Measurements from ENCODE around the gene UBE3D.
A peak's percentile ranks its signal among the peaks of the same experiment; 100 is the strongest.

The UBE3D gene, protein sequence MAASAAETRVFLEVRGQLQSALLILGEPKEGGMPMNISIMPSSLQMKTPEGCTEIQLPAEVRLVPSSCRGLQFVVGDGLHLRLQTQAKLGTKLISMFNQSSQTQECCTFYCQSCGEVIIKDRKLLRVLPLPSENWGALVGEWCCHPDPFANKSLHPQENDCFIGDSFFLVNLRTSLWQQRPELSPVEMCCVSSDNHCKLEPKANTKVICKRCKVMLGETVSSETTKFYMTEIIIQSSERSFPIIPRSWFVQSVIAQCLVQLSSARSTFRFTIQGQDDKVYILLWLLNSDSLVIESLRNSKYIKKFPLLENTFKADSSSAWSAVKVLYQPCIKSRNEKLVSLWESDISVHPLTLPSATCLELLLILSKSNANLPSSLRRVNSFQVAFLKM

DNA sequence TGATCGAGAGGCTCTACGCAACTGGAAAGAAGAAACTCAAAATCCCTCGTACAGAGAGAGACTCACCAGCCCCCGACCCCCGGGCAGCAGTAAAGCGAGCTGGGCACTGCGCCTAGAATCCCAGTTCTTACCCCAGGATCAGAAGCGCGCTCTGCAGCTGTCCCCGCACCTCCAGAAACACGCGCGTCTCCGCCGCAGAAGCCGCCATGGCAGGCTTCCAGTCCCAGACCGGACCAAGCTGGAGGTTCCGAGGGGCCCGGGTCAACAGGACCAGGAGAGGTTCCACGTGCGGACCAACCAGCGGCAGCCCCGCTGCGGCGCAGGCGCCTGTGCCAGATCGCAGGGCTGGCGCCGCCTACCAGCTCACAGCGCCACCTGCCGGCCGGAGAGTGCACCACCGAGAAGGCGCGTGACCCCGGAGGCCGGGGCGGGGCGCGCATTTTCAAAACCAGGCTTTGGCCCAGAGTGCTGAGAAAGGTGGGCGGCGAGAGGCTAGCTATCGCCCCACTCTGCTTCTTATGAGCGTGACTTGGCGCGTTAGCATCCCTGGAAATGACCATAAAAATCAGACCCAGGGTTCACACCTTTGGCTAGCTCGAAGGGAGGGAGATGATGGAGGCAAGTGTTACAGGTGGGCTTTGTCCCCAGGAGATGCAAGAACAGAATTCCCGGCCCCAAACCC lies at the start of gene UBE3D:
UBE3D (minus strand) TSS at position 331 of the 682 bp plus-strand sequence; CDS start at position 208, 123 bp downstream.
- DNase-seq (ENCODE audit: low read depth): peak; percentile 51

DNA sequence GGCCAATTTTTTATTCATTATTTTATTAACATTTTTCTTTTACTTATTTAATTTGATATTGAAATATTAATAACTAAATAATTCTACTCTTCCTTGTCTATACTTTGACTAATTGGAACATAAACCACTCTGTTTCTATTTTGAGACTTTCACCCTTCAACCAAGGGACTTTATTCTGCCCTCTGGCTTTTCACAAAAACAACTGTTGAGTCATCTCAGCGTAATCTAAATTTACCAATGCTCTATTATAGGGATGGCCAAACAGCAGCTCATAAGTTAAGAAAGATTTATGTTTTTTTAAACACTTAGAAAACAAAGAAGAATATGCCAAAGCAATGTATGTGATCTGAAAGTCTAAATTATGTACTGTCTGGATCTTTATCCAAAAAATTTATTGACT lies 48.5 kb upstream of the UBE3D start:
- no peak for DNase-seq (ENCODE audit: low read depth)

DNA sequence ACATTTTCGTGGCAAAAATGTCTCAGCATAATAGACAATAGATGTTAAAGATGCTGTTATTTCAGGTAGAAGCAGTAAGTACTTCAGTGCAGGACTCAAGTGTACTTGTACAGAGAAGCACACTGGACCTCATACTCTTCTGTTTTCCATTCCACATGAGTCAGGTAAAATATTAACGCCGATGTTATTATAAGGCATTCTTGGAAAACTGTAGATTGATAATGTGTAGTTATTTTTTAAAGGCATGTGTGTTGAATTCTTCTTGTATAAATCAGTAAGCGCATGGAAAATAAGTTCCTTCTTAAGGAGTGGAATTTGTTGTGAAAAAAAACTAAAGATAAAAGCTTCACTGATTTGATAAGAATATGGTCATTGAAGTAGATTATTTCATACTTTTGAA lies 47.6 kb upstream of the UBE3D start:
- DNase-seq (ENCODE audit: low read depth): no peak

DNA sequence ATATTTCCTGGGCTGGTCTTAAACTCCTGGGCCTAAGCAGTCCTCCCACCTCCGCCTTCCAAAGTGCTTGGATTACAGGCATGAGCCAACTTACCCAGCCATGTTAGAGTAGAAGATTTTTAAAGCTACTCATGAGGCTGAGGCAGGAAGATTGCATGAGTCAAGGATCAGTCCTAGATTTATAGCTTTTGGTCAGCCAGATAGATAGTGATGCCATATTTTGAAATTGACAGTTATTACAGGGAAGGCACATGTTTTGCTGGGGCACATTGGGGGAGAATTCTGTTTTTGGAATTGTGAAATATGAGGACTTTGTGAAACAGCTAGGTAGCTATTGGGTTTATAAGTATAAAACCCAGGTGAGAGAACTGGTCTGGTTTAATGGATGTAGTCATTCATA lies 42.7 kb upstream of the UBE3D start:
- DNase-seq (ENCODE audit: low read depth): no peak

DNA sequence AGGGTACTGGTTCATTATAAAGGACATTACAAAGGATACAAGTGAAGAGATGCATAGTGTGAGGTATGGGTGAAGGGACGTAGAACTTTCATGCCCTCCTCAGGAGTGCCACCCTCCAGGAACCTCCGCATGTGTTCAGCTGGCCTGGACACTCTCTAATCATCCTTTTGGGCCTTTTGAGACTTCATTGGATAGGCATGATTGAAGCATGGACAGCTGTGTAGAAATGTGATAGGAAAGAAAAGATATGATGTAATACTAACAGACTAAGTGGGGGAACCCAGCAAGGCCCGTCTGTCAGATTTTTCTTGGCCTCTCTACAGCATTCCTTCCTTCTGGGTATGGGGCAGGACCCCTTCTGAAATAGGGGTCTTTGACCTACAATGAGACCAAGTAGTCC lies 32.9 kb upstream of the UBE3D start:
- DNase-seq (ENCODE audit: low read depth): no peak

DNA sequence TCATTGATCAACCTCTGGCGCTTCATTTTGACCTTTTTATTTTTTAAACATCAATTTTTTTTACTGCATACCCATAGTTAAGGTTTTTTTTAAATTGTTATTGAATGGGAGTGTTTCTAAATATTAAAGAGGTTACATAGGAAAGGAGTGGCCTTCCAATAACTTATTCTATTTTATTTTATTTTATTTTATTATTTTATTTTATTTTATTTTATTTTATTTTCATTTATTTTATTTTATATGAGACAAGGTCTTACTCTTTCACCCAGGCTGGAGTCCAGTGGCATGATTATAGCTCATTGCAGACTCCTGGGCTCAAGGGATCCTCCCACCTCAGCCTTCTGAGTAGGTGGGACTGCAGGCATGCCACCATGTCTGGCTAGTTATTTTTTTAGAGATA lies 32.0 kb upstream of the UBE3D start:
- no peak for DNase-seq (ENCODE audit: low read depth)

DNA sequence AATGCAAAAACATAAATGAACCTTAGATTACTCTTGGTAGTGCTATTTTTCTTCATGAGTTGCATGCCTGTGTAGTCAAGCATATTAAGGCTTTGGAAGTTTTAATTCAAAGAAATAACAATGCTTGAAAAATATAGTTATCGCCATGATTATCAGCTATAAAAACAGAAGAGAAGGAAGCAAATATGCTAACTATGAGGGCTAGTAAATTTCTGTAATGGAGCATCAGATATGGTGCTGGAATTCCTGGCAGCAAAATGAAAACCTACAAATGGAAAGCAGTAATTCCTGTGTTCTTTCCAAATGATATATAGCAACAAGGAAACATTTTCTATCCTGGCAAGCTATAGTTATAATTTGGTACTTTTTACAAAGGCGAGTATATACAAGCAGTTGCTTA lies 31.6 kb upstream of the UBE3D start:
- no peak for DNase-seq (ENCODE audit: low read depth)

DNA sequence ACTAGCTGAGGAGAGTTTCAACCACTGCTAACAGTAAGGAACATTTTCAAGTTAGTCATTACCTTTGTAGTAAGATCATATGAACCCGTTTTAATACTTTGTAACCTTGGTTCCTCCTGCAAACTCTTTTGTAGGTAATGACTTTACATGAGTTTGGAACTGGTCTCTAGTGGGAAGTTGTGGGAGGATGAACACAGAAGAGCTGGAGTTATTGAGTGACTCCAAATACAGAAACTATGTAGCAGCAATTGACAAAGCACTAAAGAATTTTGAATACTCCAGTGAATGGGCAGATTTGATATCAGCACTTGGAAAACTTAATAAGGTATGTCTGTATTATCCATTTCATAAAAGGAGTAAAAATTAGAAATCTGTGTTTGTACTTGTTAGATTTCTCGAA lies 31.1 kb upstream of the UBE3D start:
- DNase-seq (ENCODE audit: low read depth): no peak

DNA sequence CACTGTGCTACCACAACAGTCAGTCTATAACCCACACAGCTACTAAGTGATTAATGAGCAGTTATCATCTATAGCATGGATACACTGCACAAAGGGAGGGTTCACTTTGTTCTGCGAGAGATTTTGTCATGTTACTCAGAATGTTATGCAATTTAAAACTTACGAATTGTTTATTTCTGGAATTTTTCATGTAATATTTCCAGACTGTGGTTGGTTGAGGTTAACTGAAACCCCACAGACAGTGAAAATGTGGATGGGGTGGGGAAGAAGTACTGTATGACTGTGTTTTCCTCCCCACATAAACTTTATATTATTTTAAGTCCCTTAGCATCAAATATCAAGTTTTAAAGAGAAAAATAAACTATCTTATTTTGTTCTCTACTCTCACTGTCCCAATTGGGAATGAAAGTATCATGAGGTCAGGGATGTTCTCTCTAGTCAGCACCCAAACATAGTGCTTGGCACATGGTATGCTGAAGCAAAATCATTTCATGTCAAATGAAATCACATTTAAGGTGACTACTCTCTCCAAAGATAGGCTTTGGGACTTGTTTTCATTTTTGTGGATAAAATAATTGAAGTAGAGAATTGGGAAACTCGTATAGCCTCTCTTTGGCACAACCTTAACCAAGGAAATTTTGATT lies 27.2 kb upstream of the UBE3D start:
- no peak for DNase-seq (ENCODE audit: low read depth)

DNA sequence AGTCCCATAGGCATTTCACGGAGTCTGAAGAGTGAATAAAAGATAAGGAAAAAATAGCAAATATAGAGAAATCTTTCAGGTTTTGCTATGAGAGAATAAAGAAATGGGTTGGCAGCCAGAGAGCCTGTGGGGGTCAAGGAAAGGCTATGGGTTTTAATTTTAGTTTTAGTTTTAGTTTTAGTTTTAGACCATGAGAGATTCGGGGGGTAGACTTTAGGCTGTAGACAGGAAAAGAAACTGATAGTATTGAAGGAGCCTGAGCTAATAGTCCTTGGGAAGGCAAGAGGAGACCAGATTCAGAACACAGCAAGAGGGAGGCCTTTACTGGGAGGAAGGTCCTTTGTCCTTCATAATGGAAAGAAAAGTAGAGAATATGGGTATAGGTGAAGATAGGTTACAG lies 21.1 kb upstream of the UBE3D start:
- no peak for DNase-seq (ENCODE audit: low read depth)

DNA sequence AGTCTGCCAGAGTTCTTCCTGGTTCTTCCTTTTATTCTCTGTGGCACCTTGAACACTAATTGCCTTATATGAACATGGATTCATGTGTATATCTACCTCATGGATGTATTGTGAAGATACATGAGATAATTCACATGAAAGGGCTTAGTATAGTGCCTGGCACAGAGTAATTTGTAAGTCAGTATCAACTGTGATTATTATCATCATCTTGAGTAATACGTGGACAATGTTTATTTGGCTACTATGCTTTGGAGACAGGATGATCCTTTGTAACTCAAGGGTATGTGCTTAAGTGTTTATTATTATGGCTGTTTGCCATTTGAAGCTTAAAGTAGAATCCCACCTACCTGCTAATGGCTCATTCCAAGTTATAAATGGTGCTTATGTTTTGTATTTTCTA lies 17.8 kb upstream of the UBE3D start:
- DNase-seq (ENCODE audit: low read depth): no peak

DNA sequence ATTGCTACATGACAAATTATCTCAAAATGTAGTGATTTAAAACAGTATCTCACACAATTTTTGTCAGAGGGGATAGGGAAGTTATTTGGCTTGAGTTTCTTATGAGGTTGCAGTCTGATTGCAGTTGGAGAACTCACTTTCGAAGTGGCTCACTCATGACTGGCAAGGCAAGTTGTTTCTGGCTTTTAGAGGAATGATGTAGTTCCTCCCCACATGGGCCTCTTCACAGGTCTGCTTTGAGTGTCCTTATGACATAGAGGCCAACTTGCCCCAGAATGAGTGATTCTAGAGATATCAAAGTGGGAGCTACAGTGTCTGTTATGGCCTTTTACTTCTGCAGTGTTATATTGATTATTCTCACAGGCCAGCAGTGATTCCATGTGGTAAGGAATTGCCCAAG lies 8.0 kb upstream of the UBE3D start:
- DNase-seq (ENCODE audit: low read depth): no peak

DNA sequence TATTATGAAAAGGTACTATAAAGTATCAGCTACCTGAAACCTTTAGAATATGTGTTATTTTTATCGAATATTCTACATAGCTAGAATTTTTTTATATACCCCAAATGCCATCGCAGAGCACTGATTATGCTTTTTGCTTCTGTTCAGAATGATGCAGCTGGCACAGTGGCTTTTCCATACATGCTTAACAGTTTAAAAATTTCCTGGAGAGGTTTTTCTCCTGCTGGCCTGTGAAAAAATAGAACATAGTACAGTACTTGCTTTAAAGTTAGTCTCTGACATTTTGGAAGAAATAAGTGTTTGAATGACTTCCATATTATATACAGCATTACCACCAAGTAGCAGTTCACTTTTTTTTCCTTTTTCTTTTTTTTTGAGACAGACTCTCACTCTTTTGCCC lies 7.1 kb upstream of the UBE3D start:
- no peak for DNase-seq (ENCODE audit: low read depth)

DNA sequence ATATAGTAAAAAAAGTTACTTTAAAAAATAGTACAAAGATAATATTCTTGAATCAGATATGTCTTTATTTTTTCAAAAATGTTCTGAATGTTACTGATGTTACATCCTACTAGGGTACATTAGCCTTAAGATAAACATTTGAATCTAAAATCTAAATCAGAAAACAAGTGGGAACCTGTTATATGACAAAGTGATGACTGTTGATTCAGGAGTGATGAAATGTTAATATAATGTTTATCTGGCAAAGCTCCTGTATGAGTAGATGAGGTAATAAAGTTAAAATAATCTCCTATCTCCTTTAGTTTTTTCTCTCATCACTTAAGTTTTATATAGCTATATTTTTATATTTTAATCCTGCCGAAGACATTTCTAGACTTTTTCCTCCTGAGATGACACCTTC lies 6.1 kb upstream of the UBE3D start:
- DNase-seq (ENCODE audit: low read depth): no peak

DNA sequence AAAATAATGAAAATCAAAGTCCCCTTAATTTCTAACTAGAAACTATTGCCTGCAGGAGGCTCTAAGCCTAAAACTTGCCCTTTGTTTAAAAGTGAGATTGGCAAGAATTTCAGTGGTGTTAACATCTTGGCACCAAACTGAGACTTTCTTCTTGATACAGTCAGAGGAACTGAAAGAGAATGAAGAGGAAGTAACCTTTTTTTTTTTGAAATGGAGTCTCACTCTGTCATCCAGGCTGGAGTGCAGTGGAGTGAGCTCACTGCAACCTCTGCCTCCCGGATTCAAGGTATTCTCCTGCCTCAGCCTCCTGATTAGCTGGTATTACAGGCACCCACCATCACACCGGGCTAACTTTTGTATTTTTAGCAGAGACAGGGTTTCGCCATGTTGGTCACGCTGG lies 5.4 kb upstream of the UBE3D start:
- DNase-seq (ENCODE audit: low read depth): no peak

DNA sequence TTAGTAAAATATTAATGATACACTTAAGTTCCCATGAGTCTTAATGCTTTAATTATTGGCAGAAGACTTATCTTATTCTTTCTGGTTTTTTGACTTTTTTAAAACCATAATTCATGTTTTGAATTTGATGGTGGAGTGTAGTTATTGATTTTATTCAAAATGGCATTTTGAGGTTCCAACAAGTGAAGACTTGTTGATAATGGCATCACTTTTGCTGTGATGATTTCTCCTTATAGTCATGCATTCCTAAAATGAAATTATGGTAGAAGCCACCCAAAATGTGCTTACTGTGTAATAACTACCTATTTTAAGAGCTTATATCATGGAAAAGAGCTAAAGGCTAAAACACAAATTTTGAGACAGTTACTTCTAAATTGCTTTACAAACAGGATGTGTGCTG lies 4.0 kb upstream of the UBE3D start:
- DNase-seq (ENCODE audit: low read depth): no peak

DNA sequence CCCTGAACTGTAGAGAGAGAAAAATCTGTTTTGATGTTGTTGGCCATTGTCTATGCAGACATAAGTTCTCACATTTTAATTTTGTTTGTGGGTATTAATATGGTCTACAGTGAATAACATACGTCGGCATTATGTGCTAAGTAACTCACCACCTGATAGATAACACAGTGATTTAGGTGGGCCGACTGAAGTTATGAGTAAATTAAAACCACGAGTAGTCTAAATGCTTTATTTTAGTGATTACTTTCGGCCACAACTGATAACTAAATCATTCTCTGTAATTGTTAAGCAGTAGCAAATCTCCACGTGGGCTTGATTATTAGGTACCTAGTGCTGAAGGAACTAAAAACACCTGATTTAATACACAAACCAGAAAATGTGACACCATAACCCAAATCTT lies 3.0 kb upstream of the UBE3D start:
- no peak for DNase-seq (ENCODE audit: low read depth)

DNA sequence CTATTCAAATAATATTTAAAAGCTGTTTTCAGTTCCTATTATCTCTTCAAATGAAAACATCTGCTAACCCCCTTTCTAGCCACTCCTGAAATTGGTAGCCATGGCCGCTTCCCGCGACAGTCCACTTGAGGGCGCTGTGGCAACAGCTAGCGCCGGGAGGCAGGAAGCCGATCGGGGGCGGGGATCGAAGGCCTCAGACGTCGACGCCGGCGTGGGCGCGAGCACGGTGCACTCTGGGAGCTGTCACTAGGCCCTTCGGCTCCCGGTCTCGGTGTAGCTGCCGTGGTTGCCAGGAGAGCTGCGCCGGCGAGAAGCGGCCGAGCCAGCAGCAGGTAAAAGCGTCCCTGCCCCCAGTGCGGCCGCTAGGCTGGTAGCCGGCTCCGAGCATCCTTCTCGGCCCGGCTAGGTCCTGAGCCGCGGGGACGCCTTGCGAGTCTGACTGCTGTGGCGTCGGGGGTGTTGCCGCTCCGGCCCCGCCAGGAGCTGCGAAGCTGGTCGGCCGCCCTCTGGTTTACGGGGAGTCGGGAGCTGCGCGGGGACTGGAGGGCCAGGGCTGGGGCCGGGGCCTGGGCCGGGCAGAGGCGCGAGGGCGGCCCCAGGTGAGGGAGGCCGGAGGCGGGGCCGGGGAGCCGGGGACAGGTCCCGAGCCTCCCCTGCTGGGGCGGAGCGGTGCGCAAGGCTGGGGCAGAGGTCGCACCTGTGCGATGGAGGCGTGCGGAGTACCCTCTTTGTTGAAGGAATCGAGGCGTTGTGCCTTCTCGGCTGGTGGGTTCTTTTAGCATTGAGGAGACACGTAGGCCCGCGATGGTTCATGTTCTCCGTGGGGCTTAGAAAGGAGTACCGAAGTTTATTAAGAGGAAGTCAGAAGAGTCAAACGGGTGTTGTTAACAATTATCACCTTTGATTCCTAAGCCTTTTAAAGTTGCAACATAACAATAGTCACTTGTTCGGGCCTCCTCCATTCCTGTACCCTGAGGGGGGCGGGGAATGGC lies 2.1 kb upstream of the UBE3D start, which contains the start of gene DOP1A:
DOP1A (plus strand) TSS at position 224 of the 992 bp plus-strand sequence. CDS start 29,307 bp downstream, outside the sequence.
- DNase-seq (ENCODE audit: low read depth): peak; percentile 83

DNA sequence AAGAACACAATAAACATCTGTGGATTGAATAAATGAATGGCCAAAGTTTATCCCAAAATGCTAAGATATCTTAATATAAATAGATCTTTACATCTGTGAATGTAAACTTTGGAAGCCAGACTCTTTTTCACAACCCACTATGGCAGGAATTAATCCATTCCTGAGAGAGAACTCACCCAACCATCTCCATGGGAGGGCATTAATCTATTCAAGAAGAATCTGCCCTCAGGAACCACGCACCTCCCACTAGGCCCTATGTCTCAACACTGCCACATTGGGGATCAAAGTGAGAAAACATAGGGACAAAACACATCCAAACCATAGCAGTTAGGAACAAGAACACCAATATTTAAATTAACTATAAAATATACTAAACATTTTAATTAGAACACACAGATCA lies 3.4 kb downstream of the UBE3D start:
- no peak for DNase-seq (ENCODE audit: low read depth)

DNA sequence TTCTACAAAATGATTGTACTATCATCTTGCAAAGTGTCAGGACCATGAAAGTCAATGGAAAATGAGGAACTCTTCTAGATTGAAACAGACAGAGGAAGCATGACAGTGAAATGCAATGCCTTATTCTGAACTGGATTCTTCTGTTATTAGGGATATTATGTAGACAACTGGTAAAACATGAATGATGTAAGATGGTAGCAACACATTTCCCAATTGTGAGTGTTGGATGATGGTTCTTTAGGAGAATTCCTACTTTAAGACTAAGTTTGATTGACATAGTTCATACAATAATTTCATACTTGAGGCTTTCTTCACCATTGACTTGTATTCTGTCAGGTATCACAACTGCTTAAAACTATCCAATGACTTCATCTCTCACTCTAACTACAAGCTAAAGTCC lies 4.5 kb downstream of the UBE3D start:
- DNase-seq (ENCODE audit: low read depth): no peak

DNA sequence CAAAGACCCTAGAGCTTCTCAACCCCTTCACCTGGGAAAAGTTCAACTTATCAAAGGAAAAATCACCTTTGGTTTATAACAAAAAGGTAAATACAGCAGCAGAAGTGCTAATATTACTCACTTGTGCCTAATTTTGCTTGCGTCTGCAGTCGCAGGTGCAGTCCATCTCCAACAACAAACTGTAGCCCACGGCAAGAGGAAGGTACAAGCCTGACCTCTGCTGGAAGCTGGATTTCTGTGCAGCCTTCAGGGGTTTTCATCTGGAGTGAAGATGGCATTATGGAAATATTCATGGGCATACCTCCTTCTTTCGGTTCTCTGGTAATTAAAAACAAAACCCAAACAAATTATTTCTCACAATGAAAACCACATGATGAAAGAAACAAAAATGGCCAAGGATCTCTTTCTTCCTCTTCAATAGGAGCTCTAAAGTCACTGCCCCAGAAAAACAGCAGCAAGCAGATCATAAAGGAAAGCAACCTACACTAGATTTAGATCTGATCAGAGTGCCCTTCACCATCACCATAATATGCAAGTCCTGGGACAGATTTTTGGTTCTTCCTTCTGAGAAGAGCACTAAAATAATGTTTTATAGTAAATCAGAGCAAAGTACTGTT lies 7.8 kb downstream of the UBE3D start:
- no peak for DNase-seq (ENCODE audit: low read depth)
